Midbrain (tissue), 1 donor: Measurements from ENCODE around the gene CKS1B.
A peak's percentile ranks its signal among the peaks of the same experiment; 100 is the strongest.

Experiments used
- DNase-seq: peaks from one replicate; lab custom pipeline; 2025; lab: John Stamatoyannopoulos, UW

The CKS1B gene

GRCh38 chr1:154974102-154974807, at the start of gene CKS1B:
Gene CKS1B (plus strand): TSS chr1:154974681. CDS start chr1:154974746, 65 bp downstream.
- DNase-seq = peak; percentile 99

- DNase-seq = no peak
These were observed 48.9 kb upstream of the CKS1B start for GRCh38 chr1:154925335-154926170.

GRCh38 chr1:154926201-154926600, 48.3 kb upstream of the CKS1B start:
- DNase-seq = no peak

GRCh38 chr1:154931940-154932487, 42.5 kb upstream of the CKS1B start:
- no peak for DNase-seq

GRCh38 chr1:154934358-154934948, 40.0 kb upstream of the CKS1B start:
- no peak for DNase-seq

- no peak for DNase-seq
These were observed 38.5 kb upstream of the CKS1B start for GRCh38 chr1:154935749-154936554.

GRCh38 chr1:154936555-154937084, 37.9 kb upstream of the CKS1B start, which contains the start of gene PMVK:
Gene PMVK (minus strand): TSS chr1:154936719. CDS start chr1:154936685, 34 bp downstream.
- DNase-seq = peak; percentile 97

- DNase-seq = peak; percentile 95
These were observed 37.1 kb upstream of the CKS1B start for GRCh38 chr1:154937085-154937987.

- no peak for DNase-seq
These were observed 36.5 kb upstream of the CKS1B start for GRCh38 chr1:154937988-154938386.

- no peak for DNase-seq
These were observed 35.7 kb upstream of the CKS1B start for GRCh38 chr1:154938604-154939399.

GRCh38 chr1:154940213-154940560, 34.3 kb upstream of the CKS1B start:
- DNase-seq = no peak

- DNase-seq = no peak
These were observed 33.8 kb upstream of the CKS1B start for GRCh38 chr1:154940651-154941194.

- peak; percentile 36 for DNase-seq
These were observed 33.0 kb upstream of the CKS1B start for GRCh38 chr1:154941333-154942013.

GRCh38 chr1:154943649-154944400, 30.7 kb upstream of the CKS1B start:
- peak; percentile 29 for DNase-seq

- DNase-seq = no peak
These were observed 29.9 kb upstream of the CKS1B start for GRCh38 chr1:154944401-154945159.

- no peak for DNase-seq
These were observed 29.1 kb upstream of the CKS1B start for GRCh38 chr1:154945160-154945961.
